ENCODE measurements around the gene ZFP64.

DNA sequence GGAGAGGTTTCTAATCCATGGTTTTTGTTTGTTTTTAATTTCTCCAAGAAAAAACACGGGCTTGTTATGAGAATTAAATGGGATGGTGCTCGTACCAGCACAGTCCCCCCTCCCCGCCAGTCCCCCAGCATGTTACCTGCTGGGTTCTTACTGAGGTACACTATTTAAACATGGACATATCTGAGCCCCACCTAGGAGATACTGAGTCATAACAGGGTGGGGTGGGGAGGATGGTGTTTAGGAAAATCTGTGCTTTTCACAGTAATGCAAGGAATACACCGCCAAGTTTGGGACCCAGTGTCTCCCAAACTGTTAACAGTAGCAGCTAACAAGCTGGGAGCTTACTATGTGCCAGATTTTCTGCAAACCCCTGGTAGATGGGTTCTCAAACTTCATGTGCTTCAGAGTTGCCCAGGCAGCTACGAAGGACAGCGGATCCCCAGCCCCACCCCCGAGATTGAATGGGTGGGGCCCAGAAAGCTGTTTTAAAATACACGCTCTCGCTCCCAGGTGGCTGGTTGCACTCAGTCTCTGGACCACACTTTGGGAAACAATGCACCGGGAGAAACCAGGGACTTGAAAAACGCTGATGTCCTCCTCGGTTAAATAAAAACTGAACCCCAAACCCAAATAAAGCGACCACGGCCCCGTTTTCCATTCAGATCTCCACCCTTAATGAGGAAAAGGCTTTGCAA is 995 bp downstream of the ZFP64 start:
- TF ChIP-seq, protein P1, sequence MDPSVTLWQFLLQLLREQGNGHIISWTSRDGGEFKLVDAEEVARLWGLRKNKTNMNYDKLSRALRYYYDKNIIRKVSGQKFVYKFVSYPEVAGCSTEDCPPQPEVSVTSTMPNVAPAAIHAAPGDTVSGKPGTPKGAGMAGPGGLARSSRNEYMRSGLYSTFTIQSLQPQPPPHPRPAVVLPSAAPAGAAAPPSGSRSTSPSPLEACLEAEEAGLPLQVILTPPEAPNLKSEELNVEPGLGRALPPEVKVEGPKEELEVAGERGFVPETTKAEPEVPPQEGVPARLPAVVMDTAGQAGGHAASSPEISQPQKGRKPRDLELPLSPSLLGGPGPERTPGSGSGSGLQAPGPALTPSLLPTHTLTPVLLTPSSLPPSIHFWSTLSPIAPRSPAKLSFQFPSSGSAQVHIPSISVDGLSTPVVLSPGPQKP (IDR thresholded peaks at IDR 0.05; ENCODE audit: borderline replicate concordance, low read depth, low read length): no peak
- TF ChIP-seq, protein P2, sequence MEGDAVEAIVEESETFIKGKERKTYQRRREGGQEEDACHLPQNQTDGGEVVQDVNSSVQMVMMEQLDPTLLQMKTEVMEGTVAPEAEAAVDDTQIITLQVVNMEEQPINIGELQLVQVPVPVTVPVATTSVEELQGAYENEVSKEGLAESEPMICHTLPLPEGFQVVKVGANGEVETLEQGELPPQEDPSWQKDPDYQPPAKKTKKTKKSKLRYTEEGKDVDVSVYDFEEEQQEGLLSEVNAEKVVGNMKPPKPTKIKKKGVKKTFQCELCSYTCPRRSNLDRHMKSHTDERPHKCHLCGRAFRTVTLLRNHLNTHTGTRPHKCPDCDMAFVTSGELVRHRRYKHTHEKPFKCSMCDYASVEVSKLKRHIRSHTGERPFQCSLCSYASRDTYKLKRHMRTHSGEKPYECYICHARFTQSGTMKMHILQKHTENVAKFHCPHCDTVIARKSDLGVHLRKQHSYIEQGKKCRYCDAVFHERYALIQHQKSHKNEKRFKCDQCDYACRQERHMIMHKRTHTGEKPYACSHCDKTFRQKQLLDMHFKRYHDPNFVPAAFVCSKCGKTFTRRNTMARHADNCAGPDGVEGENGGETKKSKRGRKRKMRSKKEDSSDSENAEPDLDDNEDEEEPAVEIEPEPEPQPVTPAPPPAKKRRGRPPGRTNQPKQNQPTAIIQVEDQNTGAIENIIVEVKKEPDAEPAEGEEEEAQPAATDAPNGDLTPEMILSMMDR (conservative IDR thresholded peaks at IDR 0.05; ENCODE audit: low read depth, low read length): no peak
- TF ChIP-seq, protein P3, sequence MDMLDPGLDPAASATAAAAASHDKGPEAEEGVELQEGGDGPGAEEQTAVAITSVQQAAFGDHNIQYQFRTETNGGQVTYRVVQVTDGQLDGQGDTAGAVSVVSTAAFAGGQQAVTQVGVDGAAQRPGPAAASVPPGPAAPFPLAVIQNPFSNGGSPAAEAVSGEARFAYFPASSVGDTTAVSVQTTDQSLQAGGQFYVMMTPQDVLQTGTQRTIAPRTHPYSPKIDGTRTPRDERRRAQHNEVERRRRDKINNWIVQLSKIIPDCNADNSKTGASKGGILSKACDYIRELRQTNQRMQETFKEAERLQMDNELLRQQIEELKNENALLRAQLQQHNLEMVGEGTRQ (IDR thresholded peaks at IDR 0.05; ENCODE audit: low read depth, low read length): no peak
- no peak for TF ChIP-seq MAZ (IDR thresholded peaks at IDR 0.05; ENCODE audit: borderline replicate concordance, low read depth, low read length)
- no peak for TF ChIP-seq POLR2A (IDR thresholded peaks at IDR 0.05; ENCODE audit: low read depth, low read length)

Data from IMR-90 (cell line).